GM12872 (cell line): ENCODE results near the gene PLAC8.

ENCODE experiments used
- CTCF ChIP-seq: IDR thresholded peaks from 3 replicates; pipeline ENCODE4 v1.5.1; 2011; ENCODE audit warnings: low read depth, mild to moderate bottlenecking, low read length, moderate library complexity; ENCODE audit not compliant: insufficient read depth

Gene PLAC8

GRCh38 chr4:83112231-83112630, 2.3 kb downstream of the PLAC8 start:
- TF ChIP-seq CTCF: no peak

GRCh38 chr4:83110970-83111750, 3.4 kb downstream of the PLAC8 start:
- TF ChIP-seq CTCF: no peak

GRCh38 chr4:83110223-83110945, 4.1 kb downstream of the PLAC8 start:
- peak; percentile 94 for TF ChIP-seq CTCF

GRCh38 chr4:83109480-83110222, 4.9 kb downstream of the PLAC8 start:
- TF ChIP-seq CTCF: no peak

DNA sequence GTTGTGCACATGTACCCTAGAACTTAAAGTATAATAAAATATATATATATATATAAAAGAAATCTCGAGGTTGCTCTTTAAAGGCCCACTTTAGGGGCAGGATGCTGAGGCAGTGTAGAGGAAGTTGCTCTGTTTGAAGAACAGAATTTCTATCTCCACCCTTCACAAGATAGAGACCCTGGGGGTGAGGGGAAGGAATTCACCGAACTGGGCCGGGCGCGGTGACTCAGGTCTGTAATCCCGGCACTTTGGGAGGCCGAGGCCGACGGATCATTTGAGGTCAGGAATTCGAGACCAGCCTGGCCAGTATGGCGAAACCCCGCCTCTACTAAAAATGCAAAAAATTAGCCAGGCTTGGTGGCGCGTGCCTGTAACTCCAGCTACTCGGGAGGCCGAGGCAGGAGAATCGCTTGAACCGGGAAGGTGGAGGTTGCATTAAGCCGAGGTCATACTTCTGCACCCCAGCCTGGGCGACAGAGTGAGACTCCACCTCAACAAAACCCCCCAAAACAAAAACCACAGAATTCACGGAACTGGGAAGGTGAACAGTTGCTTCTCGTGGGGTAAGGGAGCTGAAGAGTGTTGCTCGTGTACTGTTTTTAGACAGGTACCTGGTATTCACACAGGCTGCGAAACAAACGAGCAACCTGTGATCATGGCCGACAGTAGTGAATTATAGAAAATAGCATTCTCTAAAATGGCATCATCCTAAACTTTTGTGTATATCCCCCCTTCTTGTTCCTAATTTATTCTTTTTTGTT, 6.2 kb downstream of the PLAC8 start:
- no peak for TF ChIP-seq CTCF

GRCh38 chr4:83107631-83108030, 6.9 kb downstream of the PLAC8 start:
- TF ChIP-seq CTCF: no peak
